ENCODE data around the gene ZNF845. TPM values are rescaled to one million over a fixed set of nuclear protein-coding genes. Genes with fewer than 3 reads are reported as not detected.
"Not testable (repeated sequence)": the region's sequence is repeated elsewhere in the genome, so short reads cannot be mapped to it uniquely, and the experiment has no call there.

ZNF845 gene
- 9.9 and 17.1 TPM in 2 replicates for total RNA-seq (2014; rRNA removed; shearing (Covaris generic))

DNA sequence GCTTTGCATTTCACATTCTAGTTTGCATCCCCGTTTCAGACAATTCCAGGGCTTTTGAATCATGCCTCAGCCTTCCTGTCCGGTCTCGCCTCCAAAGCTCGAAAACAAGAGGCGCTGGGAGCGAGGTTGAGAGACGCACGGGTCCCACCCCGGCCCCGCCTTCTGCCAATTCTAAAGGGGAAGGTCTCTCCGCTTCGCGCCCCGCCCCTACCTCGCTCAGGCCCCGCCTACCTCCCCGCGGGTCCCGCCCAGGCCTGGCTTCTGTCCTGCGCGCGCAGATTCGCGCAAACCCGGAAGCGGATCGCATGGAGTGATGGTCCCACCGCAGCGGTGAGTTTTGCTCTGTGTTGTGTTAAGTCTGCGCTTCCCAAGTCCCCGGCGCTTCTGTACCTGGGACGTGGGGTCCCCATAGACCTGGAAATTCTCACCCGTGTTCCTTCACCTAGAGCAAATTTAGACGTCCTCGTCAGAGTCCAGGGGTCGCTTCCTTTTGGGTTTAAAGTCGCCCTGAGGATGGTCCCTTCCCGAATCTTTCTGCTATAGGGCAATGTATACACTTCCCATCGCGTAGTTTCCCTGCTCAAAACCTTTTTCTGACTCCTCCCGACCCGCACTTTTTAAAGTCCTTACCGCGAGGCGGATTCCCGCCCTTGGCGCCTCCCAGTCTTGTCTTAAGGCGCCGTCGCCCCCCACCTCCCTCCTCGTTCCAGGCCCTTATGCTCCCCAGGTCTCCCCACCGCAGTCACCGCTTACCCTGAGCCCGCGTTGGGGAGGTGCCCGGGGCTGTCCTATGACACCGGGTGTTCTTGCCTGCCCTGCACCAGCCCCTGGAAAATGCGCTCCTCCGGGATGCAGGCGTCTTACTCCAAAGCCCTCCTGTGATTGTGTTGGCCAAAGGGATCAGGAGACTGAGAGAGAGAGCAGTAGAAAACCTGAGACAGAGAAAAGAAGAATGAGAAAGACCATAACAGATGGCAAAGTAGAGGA, at the start of gene ZNF845:
Gene ZNF845, plus strand, starts transcription at position 287 of the 987 bp plus-strand sequence. CDS start 7,559 bp downstream, outside the sequence.
- peak within 1 kb of the TSS; percentile 88 for H3K4me3 ChIP-seq (ENCODE audit: insufficient read depth, low read depth, low read length)
- no peaks in the 10 kb centered on the region for H3K27me3 ChIP-seq (ENCODE audit: control insufficient read depth, insufficient read depth, low read length)
- DNase-seq: peak; percentile 94
- H3K36me3 ChIP-seq (replicated peaks; ENCODE audit: control insufficient read depth, insufficient read depth, low read length): no peaks in the 10 kb centered on the region

GRCh38 chr19:53285087-53285486, 48.5 kb upstream of the ZNF845 start:
- Histone ChIP-seq H3K36me3 (replicated peaks; ENCODE audit: control insufficient read depth, insufficient read depth, low read length) (no peaks in the 10 kb centered on the region), H3K27me3 (ENCODE audit: control insufficient read depth, insufficient read depth, low read length) (no peaks in the 10 kb centered on the region)
- no peak for DNase-seq

DNA sequence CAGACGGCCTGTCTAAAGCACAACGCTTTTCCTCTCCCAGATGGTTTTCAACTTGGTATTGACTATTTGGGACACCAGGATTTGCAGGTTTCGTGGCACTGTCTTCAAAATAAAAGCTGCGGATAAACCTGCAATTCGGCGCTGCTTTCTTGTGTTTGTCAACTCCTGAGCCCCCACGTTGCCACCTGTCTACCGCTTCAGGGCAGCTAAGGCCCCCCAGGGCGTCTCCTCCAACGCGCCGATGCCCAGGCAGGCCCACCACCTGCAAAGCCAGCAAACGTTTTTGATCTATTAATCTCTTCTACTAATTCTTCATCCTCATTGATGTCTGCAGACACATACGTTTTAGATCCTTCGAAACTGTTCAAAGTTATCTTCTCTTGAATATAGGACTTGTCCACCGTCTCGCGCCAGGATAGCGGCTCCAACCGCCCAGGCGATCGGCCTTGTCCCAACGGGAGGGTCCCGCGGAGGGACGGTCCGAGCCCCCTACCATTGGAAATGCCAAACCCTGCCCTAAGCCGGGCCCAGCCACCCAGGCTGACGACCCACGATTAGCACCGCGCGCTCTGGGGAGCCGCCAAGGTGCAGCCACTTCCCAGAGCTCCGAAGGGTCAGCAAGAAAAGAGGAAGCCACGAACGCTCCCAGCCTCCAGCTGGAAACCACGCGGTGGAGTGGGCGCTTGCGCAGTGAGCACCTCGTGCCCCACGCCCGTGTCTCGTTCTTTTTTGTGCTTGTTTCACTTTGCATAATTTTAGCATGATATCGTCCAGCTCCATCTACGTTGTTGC, 42.6 kb upstream of the ZNF845 start:
- no peak for DNase-seq
- Histone ChIP-seq H3K36me3 (replicated peaks; ENCODE audit: control insufficient read depth, insufficient read depth, low read length) (no peaks in the 10 kb centered on the region), H3K4me3 (ENCODE audit: insufficient read depth, low read depth, low read length) (no peak overlapping the region), H3K27me3 (ENCODE audit: control insufficient read depth, insufficient read depth, low read length) (no peaks in the 10 kb centered on the region)

More at GRCh38 chr19:53285087-53285486, 48.5 kb upstream of the ZNF845 start:
- no peak overlapping the region for H3K4me3 ChIP-seq (ENCODE audit: insufficient read depth, low read depth, low read length)

- no peaks in the 10 kb centered on the region for H3K36me3 ChIP-seq (replicated peaks; ENCODE audit: control insufficient read depth, insufficient read depth, low read length)
- no peak overlapping the region for H3K4me3 ChIP-seq (ENCODE audit: insufficient read depth, low read depth, low read length)
- H3K27me3 ChIP-seq (ENCODE audit: control insufficient read depth, insufficient read depth, low read length): no peaks in the 10 kb centered on the region
- DNase-seq: no peak
Observed at GRCh38 chr19:53294786-53295441, 38.6 kb upstream of the ZNF845 start.

DNA sequence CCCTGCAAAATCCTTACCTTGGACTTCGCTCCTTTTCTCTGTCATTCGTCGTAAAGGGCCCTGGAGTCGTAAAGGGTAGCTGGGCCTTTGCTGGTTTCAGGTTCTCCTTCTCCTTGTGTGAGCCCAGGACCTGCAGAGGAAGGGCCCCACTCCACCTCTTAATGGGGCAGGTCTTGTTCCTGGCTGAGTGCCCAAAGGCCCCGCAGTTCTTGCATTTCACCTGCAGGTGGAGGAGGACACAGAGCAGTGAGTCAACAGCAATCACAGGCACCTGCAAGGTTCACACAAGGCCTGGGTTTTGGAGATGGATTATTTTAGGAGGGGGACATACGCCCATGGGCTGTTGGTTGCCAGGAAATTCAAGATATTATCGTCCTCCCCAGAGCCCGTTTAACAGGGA, 32.2 kb upstream of the ZNF845 start:
- DNase-seq; H3K27me3 ChIP-seq (ENCODE audit: control insufficient read depth, insufficient read depth, low read length); H3K36me3 ChIP-seq (replicated peaks; ENCODE audit: control insufficient read depth, insufficient read depth, low read length); H3K4me3 ChIP-seq (ENCODE audit: insufficient read depth, low read depth, low read length): not testable (repeated sequence)

DNA sequence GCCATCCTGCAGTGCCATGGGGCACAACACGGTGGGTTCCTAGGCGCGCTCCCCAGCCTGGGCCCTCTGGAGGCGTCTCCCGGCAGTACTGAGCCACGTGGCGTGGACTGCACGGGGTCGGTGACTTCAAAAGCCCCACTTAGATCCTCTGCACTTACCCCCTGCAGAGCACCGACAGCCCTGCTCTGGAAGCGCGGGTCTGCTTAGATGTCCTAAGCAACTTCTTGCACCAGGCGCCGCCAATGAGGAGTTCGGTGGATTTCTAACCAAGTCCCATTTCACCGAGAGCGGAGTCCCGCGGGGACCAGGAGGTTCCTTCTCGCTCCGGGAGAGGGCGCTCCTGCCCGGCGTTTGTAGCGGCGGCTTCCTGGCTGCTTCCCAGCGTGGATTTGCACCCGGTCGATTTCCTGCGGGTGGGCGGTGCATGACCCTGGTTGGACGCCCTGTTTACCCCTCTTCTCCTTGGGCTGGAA, 25.2 kb upstream of the ZNF845 start:
- Histone ChIP-seq H3K27me3 (ENCODE audit: control insufficient read depth, insufficient read depth, low read length) (no peaks in the 10 kb centered on the region; the same call in 1 of the 2 replicates), H3K36me3 (replicated peaks; ENCODE audit: control insufficient read depth, insufficient read depth, low read length) (no peaks in the 10 kb centered on the region), H3K4me3 (ENCODE audit: insufficient read depth, low read depth, low read length) (no peak overlapping the region)
- peak; percentile 80 for DNase-seq

GRCh38 chr19:53311044-53311443, 22.5 kb upstream of the ZNF845 start:
- DNase-seq: no peak
- H3K27me3 ChIP-seq (ENCODE audit: control insufficient read depth, insufficient read depth, low read length): no peaks in the 10 kb centered on the region; the same call in 1 of the 2 replicates
- no peak overlapping the region for H3K4me3 ChIP-seq (ENCODE audit: insufficient read depth, low read depth, low read length)
- no peaks in the 10 kb centered on the region for H3K36me3 ChIP-seq (replicated peaks; ENCODE audit: control insufficient read depth, insufficient read depth, low read length)

DNA sequence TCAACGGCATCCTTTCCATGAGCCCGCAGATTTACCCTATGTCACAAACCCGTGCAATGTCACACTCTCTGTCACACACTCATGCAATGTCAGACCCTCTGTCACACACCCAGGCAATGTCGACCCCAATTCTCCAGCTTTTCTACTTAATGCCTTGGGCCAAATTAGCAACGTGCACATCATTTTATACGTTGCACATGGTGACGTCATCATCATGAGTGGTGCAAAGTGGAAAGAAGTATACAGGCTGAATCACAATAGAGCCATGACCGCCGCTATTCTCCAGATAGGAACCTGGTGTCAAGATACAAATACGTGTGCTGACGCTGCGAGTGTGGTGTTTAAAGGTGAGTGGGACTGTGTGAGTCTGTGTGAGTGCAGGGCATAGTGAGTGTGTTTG, 21.7 kb upstream of the ZNF845 start:
- Histone ChIP-seq H3K36me3 (replicated peaks; ENCODE audit: control insufficient read depth, insufficient read depth, low read length) (no peaks in the 10 kb centered on the region), H3K27me3 (ENCODE audit: control insufficient read depth, insufficient read depth, low read length) (no peaks in the 10 kb centered on the region; the same call in 1 of the 2 replicates), H3K4me3 (ENCODE audit: insufficient read depth, low read depth, low read length) (no peak overlapping the region)
- DNase-seq: no peak

- Histone ChIP-seq H3K4me3 (ENCODE audit: insufficient read depth, low read depth, low read length) (no peak overlapping the region), H3K36me3 (replicated peaks; ENCODE audit: control insufficient read depth, insufficient read depth, low read length) (no peaks in the 10 kb centered on the region), H3K27me3 (ENCODE audit: control insufficient read depth, insufficient read depth, low read length) (no peaks in the 10 kb centered on the region)
- peak; percentile 55 for DNase-seq
Observed at GRCh38 chr19:53328967-53329366, 4.6 kb upstream of the ZNF845 start.

- Histone ChIP-seq H3K36me3 (replicated peaks; ENCODE audit: control insufficient read depth, insufficient read depth, low read length) (no peaks in the 10 kb centered on the region), H3K4me3 (ENCODE audit: insufficient read depth, low read depth, low read length) (no peak overlapping the region), H3K27me3 (ENCODE audit: control insufficient read depth, insufficient read depth, low read length) (no peaks in the 10 kb centered on the region)
- no peak for DNase-seq
Observed at GRCh38 chr19:53332484-53332883, 1.1 kb upstream of the ZNF845 start.

GRCh38 chr19:53333066-53333462, 485 bp upstream of the ZNF845 start:
- Histone ChIP-seq H3K27me3 (ENCODE audit: control insufficient read depth, insufficient read depth, low read length) (no peaks in the 10 kb centered on the region), H3K36me3 (replicated peaks; ENCODE audit: control insufficient read depth, insufficient read depth, low read length) (no peaks in the 10 kb centered on the region), H3K4me3 (ENCODE audit: insufficient read depth, low read depth, low read length) (peak overlapping the region; percentile 41)
- DNase-seq: peak; percentile 68

GRCh38 chr19:53344403-53344802, 10.9 kb downstream of the ZNF845 start:
- H3K27me3 ChIP-seq (ENCODE audit: control insufficient read depth, insufficient read depth, low read length); DNase-seq; H3K36me3 ChIP-seq (replicated peaks; ENCODE audit: control insufficient read depth, insufficient read depth, low read length); H3K4me3 ChIP-seq (ENCODE audit: insufficient read depth, low read depth, low read length): not testable (repeated sequence)

DNA sequence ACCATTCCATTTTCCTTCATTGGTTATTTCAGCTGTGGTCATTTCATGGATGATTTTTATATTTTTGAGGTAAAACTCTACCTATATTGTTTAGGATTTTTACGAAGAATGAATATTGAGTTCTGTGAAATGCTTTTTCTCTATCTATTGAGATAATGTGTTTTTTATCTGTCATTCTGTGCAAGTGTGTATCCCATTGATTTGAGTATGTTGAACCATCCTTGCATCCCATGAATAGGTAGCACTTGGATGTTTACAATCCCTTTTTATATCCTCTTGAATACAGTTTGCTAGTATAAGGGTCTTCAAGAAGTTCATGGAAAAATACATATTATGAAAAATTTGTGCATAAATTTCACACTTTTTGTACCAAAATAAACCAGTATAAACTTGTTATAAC, 22.2 kb downstream of the ZNF845 start:
- DNase-seq: no peak
- Histone ChIP-seq H3K4me3 (ENCODE audit: insufficient read depth, low read depth, low read length) (no peak overlapping the region), H3K27me3 (ENCODE audit: control insufficient read depth, insufficient read depth, low read length) (no peaks in the 10 kb centered on the region), H3K36me3 (replicated peaks; ENCODE audit: control insufficient read depth, insufficient read depth, low read length) (peaks cover 10% of the 10 kb centered on the region)

Data from H7 (cell line).